Ascending aorta (tissue), 2 donors: ENCODE data around the gene LRCH4. TPM values are rescaled to one million over a fixed set of nuclear protein-coding genes. Genes with fewer than 3 reads are reported as not detected.

Source experiments
- DNase-seq, 2 donors: peaks; one replicate each; pipeline ENCODE4 v3.0.0-alpha.2; 2019; ENCODE audit warnings: low spot score in 2 of 2
- H3K27ac ChIP-seq, 2 donors: fragments of 200-600 bp; sonication (generic); one replicate each; pipeline ENCODE4 v1.5.1; 2016 to 2017; ENCODE audit warnings: mild to moderate bottlenecking in 1 of 2
- H3K27me3 ChIP-seq: fragments of 200-600 bp; sonication (generic); one replicate; pipeline ENCODE4 v1.5.1; 2017
- H3K36me3 ChIP-seq, 2 donors: fragments of 200-600 bp; sonication (generic); one replicate each; pipeline ENCODE4 v1.5.1; 2016
- H3K4me1 ChIP-seq, 2 donors: fragments of 200-600 bp; sonication (generic); one replicate each; pipeline ENCODE4 v1.5.1; 2016 to 2017; ENCODE audit warnings: mild to moderate bottlenecking in 1 of 2
- H3K4me3 ChIP-seq, 2 donors: fragments of 200-600 bp; sonication (generic); one replicate each; pipeline ENCODE4 v1.5.1; 2016 to 2017; ENCODE audit warnings: mild to moderate bottlenecking in 1 of 2
- H3K9me3 ChIP-seq, 2 donors: fragments of 200-600 bp; sonication (generic); one replicate each; pipeline ENCODE4 v1.5.1; 2016
- CTCF ChIP-seq, 3 experiments: fragments of 200-600 bp in 2 of 3; fragments of 450-650 bp in 1 of 3; sonication (generic) in 2 of 3; IDR thresholded peaks; one replicate each; pipeline ENCODE4 v1.5.1; 2016 to 2019; ENCODE audit warnings: antibody characterized with exemption in 3 of 3, mild to moderate bottlenecking in 1 of 3, moderate library complexity in 1 of 3
- intact Hi-C: fragments of 100-400 bp; cut with DNase I; formaldehyde crosslinking; loops from one replicate; pipeline ENCODE4 v1.15.1; 2023
- total RNA-seq: library from RNA; depleted of rRNA; stranded (reverse); fragments of >200 nt; gene quantifications from one replicate; pipeline ENCODE4 v1.1.0, GENCODE V29; 2016

The LRCH4 gene
- total RNA-seq, 1 donor from 2014 or later: 113 TPM

GRCh38 chr7:100562195-100563099 lies 23.5 kb downstream of the LRCH4 start:
- no peak for DNase-seq
- Histone ChIP-seq H3K4me3 (no peak overlapping the region), H3K36me3 (peaks cover 12 to 22% of the 10 kb centered on the region in 2 donors), H3K27ac (no peak overlapping the region), H3K27me3 (no peaks in the 10 kb centered on the region), H3K4me1 (no peaks in the 10 kb centered on the region), H3K9me3 (no peaks in the 10 kb centered on the region)
- intact Hi-C loops: no loop called here
- no peak for TF ChIP-seq CTCF (IDR thresholded peaks at IDR 0.05)

GRCh38 chr7:100561491-100562194 lies 24.3 kb downstream of the LRCH4 start:
- H3K9me3 ChIP-seq: no peaks in the 10 kb centered on the region
- H3K4me3 ChIP-seq: no peak overlapping the region
- no peak for DNase-seq
- H3K27ac ChIP-seq: no peak overlapping the region
- no peaks in the 10 kb centered on the region for H3K4me1 ChIP-seq
- H3K36me3 ChIP-seq: peaks cover 14 to 25% of the 10 kb centered on the region in 2 donors
- intact Hi-C loops: no loop called here
- TF ChIP-seq CTCF (IDR thresholded peaks at IDR 0.05): no peak
- H3K27me3 ChIP-seq: no peaks in the 10 kb centered on the region

GRCh38 chr7:100559127-100559526 lies 26.8 kb downstream of the LRCH4 start:
- peaks cover 35 to 40% of the 10 kb centered on the region in 2 donors for H3K36me3 ChIP-seq
- intact Hi-C loops: loop anchor here (2.0 kb wide), 2 partner anchors 20 to 90 kb away; partner anchors contain the start of gene AGFG2

GRCh38 chr7:100556541-100556940 lies 29.4 kb downstream of the LRCH4 start:
- no peaks in the 10 kb centered on the region for H3K9me3 ChIP-seq
- H3K36me3 ChIP-seq: peaks cover 46 to 49% of the 10 kb centered on the region in 2 donors
- intact Hi-C loops: no loop called here
- no peak for TF ChIP-seq CTCF (IDR thresholded peaks at IDR 0.05)
- no peak overlapping the region for H3K4me3 ChIP-seq
- no peaks in the 10 kb centered on the region for H3K4me1 ChIP-seq
- H3K27ac ChIP-seq: no peak overlapping the region
- no peak for DNase-seq
- H3K27me3 ChIP-seq: no peaks in the 10 kb centered on the region

More at GRCh38 chr7:100559127-100559526, 26.8 kb downstream of the LRCH4 start:
- DNase-seq: no peak
- Histone ChIP-seq H3K27ac (no peak overlapping the region), H3K27me3 (no peaks in the 10 kb centered on the region), H3K4me1 (no peaks in the 10 kb centered on the region), H3K9me3 (no peaks in the 10 kb centered on the region), H3K4me3 (no peak overlapping the region)
- TF ChIP-seq CTCF (IDR thresholded peaks at IDR 0.05): no peak

GRCh38 chr7:100555701-100556100 lies 30.2 kb downstream of the LRCH4 start:
- DNase-seq: no peak
- H3K4me3 ChIP-seq: no peak overlapping the region
- no peak overlapping the region for H3K27ac ChIP-seq
- no peak for TF ChIP-seq CTCF (IDR thresholded peaks at IDR 0.05)
- H3K4me1 ChIP-seq: no peaks in the 10 kb centered on the region
- intact Hi-C loops: no loop called here
- no peaks in the 10 kb centered on the region for H3K9me3 ChIP-seq
- H3K36me3 ChIP-seq: peaks cover 46 to 53% of the 10 kb centered on the region in 2 donors
- no peaks in the 10 kb centered on the region for H3K27me3 ChIP-seq
